ENCODE results near the gene RACK1.
A peak's percentile ranks its signal among the peaks of the same experiment; 100 is the strongest.

RACK1 gene

DNA sequence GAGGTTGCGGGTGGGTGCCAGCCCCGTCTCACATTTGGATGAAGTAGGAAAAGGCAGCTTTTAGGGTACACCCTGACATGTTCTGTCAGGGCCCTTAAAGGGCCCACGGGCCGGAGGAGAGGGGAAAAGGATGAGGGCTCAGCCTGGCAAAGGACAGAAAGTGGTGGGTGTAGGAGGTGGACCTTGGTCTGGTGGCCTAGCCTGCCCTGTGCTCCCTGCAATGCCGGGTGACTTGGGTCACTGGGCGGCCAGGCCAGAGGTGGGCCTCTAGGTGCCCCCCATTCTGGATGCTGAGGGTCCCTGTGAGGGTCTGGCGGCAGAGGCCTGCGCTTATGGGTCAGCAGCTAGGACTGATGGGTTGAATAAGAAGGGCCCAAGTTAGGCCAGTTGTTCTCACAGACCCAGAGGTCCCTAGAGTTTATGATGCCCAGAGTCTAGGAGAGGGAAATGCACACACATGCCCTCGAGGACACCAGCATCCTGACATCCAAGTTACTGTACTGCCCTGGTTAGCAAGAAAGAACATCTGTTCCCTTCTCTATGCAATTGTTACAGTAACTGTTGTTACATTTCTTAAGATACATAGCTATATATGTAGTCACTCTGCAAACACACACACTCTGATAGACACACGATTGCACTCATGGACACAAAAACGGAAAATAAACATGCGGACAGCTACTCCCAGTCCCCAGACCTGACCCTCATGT lies 51.2 kb downstream of the RACK1 start:
- no peak for DNase-seq

DNA sequence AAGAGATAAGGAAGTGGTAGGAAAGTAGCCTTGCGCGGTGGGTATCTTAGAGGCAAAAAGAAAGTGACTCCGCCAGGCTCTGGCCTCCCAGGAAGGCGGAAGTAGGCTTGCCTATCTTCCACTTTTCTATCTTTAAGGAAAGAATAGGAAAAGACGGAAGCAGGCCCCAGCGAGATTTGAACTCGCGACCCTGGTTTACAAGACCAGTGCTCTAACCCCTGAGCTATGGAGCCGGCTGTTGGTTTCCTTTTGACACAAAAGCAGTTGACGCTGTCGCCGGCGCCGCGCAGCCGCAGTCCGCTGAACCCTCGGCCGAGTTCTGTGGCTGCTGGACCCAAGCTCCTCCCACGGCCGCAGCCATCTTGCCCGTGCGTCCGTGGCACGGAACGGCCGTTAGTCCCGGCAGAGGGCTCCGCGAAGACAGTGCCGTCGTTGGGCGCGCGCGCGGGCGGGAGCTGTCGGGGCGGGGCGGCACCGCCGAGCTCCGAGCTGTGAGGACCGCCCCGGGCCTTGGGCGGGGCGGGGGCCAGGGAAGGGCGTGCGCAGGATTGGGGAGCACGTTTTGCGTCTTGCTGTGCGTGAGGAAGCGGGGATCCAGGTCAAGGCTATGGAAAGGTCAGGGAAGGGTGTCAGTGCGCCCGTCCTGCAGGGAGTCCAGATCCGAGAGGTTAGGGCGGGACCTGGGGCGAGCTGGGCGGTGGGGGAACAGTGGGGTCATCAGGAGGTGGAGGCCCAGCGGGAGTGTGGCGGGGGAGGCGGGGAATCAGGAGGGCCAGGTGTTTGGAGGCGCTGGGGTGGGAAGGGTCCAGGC lies 52.0 kb downstream of the RACK1 start:
- DNase-seq: peak; percentile 96 to 97

DNA sequence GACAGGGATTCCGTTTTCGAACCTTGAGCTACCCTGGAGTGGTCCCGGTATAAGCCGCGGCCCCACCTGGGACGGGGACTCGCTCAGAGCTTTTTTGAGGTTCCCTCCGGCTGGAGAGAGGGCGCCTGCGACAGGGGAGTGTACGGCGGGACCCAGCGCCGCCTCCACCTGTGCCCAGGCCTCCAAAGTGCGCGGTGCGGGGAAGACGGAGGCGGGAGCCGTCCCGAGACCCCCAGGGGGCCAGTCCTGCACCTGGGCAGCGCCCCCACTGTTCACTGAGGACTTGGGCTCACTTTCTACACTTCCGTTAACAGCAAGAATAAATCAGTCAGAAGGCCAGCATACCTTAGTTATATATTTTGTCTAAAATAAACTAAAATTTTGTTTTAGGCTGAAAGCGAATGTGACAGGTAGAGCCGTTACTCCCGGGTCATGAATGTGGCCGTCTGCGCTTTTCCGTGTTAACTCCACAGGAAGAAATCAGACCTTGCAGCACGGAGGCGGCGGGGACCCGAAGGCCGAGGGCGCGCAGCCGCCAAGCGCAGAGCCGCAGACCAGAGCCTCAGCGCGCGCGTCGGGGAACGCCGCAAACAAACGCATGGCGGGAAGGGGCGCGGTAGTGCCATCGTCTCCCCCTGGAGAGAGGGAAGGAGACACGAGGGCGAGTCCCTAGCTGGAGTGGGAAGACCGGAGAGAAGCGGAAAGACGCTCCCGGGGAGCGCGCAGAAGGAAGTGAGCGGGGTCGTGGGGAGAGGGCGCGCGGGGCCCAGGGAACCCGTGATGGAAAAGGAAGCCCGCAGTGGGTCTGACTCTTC lies 52.8 kb downstream of the RACK1 start:
- DNase-seq: peak in 1 of 2 donors; percentile 51

DNA sequence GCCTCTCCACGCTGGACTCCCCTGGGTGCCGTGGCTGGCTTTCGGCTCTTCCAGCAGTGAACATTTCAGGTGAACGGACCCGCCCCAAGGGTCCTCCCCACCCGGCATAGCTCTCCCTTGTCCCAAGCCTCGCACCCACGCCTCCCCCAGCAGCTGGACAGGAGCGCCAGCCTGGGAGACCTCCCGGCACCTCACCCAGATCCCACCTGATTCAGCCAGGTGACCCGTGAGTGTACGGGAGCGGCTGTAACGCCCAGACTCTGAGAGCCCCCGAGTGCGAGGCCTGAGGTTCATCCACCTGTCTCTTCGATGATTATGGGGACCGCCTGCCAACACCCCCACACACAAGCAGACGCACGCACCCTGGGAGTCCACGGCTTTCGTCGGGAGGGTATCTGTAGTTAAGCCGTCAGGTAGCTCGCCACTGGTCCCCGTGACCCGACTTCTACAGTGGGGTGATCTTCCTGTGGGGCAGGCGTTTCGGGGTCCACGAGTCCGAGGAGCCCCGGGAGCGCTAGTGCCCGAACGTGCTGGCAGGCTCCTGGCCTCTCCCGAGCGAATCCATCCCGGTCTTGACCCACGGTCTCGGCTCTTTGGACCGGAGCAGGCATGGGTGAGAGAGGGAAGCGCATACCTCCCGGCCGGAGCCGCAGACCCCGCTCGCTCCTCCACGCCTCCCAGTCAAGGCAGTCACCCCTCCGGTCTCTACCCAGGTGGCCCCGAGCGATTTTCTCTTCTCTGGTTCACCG lies 53.6 kb downstream of the RACK1 start:
- DNase-seq: no peak

DNA sequence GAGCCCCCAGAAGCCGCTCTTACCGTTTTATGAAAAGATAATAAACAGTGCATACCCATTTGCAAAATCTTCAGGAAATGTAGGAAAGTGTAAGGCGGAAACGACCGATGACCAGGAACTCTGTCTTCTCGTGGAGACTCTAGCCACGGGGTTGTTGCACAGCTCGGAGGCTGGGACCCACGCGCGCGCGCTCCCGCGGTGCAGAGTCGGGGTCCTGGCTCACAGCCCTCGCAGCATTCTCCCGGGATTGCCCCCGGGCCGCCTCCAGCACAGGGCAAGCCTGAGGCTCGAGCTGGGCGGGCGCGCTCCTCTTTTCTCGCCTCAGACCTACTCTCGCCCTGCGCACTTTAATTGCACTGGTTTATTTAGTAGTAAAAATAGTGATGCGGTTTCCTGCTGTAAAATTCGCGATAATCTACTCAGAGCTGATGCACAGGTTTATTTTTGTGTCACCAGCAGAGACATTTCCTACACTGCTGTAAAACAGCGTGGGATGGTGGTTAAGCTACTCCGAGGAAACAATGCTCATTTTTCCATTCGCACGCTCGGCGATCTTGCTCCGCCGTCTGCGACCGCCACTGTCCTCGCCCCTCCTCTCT lies 54.2 kb downstream of the RACK1 start:
- peak; percentile 49 to 58 for DNase-seq

DNA sequence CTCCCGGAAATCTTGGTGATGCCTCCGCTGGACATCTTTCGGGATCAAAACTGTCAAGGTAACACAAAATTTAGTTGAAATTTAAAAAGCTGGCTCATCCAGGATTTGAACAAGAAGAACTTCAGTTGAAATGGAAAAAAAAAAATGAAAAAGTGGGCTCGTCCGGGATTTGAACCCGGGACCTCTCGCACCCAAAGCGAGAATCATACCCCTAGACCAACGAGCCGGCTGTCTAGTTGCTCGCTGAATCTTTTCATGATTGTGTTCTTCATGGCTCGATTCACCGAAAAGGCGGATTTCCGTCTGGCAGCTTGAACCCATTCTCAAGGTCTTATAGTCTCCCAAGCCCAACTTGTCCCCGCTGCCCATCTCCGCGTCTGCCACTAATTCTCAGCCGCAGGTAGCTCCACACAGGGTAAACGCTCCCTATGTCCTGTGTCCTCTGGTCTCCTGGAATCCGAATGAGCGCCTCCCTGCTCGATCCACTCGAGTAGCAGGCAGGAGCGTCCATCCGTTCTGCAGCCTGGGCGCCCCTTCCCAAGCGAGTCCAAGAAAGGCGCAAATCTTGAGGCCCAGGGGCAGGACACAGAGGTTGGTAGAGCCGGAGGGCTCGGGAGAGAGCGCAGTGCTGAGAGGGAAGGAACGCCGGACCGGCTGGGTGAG lies 54.9 kb downstream of the RACK1 start:
- DNase-seq: peak; percentile 83 to 86

DNA sequence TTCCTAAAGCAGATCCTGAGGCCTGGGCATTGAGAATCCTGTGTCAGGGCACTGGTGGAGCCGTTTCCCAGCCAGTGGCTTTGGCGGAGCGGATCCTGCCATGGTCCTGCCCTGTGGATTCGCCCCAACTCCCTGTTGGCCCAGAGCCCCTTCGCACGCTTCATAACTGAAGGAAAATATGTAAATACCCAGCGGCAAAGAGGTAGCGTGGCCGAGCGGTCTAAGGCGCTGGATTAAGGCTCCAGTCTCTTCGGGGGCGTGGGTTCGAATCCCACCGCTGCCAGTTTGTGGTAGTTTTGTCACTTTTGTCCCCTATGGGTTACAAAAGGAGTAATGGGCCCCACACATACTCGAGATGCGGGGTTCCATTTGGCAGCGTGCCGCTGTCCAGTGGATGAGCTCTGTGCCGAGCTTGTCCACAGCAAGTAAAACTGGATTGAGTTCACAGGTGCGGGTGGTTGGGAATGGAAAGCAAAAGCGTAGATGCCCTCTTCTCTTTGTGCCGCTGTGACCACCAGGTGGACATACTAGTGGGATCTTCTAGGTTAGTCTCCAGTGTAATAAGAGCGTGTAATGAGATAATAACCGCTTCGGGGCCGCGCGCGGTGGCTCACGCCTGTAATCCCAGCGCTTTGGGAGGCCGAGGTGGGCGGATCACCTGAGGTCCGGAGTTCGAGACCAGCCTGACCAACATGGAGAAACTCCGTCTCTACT lies 56.0 kb downstream of the RACK1 start:
- DNase-seq: peak; percentile 72 to 73

DNA sequence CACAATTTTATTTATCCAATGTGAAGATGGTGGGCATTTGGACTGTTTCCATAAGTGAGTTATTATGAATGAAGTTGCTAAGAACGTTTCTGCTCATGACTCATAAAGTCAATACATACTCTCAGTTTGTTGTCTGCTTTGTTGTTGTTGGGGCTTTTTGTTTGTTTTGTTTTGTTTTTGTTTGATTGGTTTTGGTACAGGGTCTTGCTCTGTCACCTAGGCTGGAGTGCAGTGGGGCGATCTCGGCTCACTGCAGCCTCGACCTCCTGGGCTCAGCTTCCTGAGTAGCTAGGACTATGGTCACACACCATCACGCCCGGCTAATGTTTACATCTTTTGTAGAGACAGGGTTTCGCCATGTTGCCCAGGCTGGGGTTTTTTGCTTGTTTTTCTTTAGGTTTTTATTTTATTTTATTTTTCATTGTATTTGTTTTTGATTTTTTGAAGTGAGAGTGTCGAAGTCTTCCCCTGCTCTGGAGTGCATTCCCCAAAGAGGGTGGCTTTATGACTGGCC lies 56.7 kb downstream of the RACK1 start:
- DNase-seq: no peak

All from stimulated activated CD4-positive, alpha-beta T cell treated with anti-CD3 and anti-CD28 coated beads, Interleukin-2, amount 100 ng/mL, for 48 hours (primary cell).